Fibroblast of villous mesenchyme (primary cell): Measurements from ENCODE around the gene CHMP1B. TPM values are rescaled to one million over a fixed set of nuclear protein-coding genes. Genes with fewer than 3 reads are reported as not detected.

ENCODE experiments used
- DNase-seq: peaks from one replicate; pipeline ENCODE4 v3.0.0-alpha.2; 2010; ENCODE audit warnings: low read depth
- H3K4me3 ChIP-seq: 2 replicates; pipeline ENCODE4 v1.5.1; 2011; ENCODE audit warnings: low read depth, mild to moderate bottlenecking, low read length
- total RNA-seq: library from RNA; depleted of rRNA; stranded (reverse); fragments of >200 nt; gene quantifications from 2 replicates; pipeline ENCODE4 v1.2.3, GENCODE V29; 2012
- TF ChIP-seq, protein P1 (sequence below): IDR thresholded peaks from 2 replicates; pipeline ENCODE4 v1.5.1; 2012; ENCODE audit warnings: low read depth, mild to moderate bottlenecking, low read length; ENCODE audit not compliant: insufficient read depth

The CHMP1B gene
- total RNA-seq, 1 donor: 40.6 TPM

GRCh38 chr18:11831921-11832320 lies 19.3 kb upstream of the CHMP1B start:
- no peak for DNase-seq

GRCh38 chr18:11834772-11835171 lies 16.4 kb upstream of the CHMP1B start:
- TF ChIP-seq, protein P1, sequence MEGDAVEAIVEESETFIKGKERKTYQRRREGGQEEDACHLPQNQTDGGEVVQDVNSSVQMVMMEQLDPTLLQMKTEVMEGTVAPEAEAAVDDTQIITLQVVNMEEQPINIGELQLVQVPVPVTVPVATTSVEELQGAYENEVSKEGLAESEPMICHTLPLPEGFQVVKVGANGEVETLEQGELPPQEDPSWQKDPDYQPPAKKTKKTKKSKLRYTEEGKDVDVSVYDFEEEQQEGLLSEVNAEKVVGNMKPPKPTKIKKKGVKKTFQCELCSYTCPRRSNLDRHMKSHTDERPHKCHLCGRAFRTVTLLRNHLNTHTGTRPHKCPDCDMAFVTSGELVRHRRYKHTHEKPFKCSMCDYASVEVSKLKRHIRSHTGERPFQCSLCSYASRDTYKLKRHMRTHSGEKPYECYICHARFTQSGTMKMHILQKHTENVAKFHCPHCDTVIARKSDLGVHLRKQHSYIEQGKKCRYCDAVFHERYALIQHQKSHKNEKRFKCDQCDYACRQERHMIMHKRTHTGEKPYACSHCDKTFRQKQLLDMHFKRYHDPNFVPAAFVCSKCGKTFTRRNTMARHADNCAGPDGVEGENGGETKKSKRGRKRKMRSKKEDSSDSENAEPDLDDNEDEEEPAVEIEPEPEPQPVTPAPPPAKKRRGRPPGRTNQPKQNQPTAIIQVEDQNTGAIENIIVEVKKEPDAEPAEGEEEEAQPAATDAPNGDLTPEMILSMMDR: no peak
- no peak for DNase-seq
- H3K4me3 ChIP-seq: no peak overlapping the region

More at GRCh38 chr18:11831921-11832320, 19.3 kb upstream of the CHMP1B start:
- H3K4me3 ChIP-seq: no peak overlapping the region
- TF ChIP-seq, protein P1: no peak

DNA sequence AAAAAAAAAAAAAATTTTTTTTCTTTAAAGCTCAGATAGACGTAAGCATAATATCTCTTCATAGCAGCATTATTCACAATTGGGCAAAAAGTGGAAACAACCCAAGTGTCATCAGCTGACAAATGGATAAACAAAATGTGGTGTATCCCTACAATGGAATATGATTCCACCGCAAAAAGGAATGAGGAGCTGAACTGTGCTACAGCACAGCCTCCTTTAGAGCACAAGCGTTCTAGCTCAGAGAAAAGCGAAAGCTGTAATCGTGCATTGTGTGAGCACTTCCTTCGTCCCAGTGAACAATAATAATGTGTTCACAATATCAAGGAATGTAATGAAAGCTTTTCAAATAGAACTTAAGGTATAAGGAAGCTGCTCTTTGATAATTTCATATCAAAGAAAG lies 11.7 kb upstream of the CHMP1B start:
- DNase-seq: no peak
- TF ChIP-seq, protein P1: no peak
- H3K4me3 ChIP-seq: no peak overlapping the region

GRCh38 chr18:11840493-11840892 lies 10.7 kb upstream of the CHMP1B start:
- no peak for DNase-seq
- H3K4me3 ChIP-seq: no peak overlapping the region
- TF ChIP-seq, protein P1: no peak

GRCh38 chr18:11842562-11842961 lies 8.7 kb upstream of the CHMP1B start:
- no peak for DNase-seq
- TF ChIP-seq, protein P1: no peak
- no peak overlapping the region for H3K4me3 ChIP-seq

- no peak for DNase-seq
- TF ChIP-seq, protein P1: no peak
- H3K4me3 ChIP-seq: no peak overlapping the region
These were observed 6.8 kb upstream of the CHMP1B start for GRCh38 chr18:11844436-11844835.

GRCh38 chr18:11845654-11846053 lies 5.6 kb upstream of the CHMP1B start:
- no peak for DNase-seq
- no peak overlapping the region for H3K4me3 ChIP-seq
- TF ChIP-seq, protein P1: no peak
